Suprapubic skin (tissue), 4 donors: Measurements from ENCODE around the gene LAMA3. TPM values are rescaled to one million over a fixed set of nuclear protein-coding genes. Genes with fewer than 3 reads are reported as not detected.

Experiments
- DNase-seq, 2 donors: peaks; one replicate each; pipeline ENCODE4 v3.0.0-alpha.2; 2019; ENCODE audit warnings: low spot score in 2 of 2
- H3K27ac ChIP-seq: fragments of 200-600 bp; sonication (generic); one replicate; pipeline ENCODE4 v1.5.1; 2019
- H3K27me3 ChIP-seq: fragments of 200-600 bp; sonication (generic); one replicate; pipeline ENCODE4 v1.5.1; 2019
- H3K36me3 ChIP-seq: fragments of 200-600 bp; sonication (generic); one replicate; pipeline ENCODE4 v1.5.1; 2019
- H3K4me1 ChIP-seq: fragments of 200-600 bp; sonication (generic); one replicate; pipeline ENCODE4 v1.5.1; 2019
- H3K4me3 ChIP-seq: fragments of 200-600 bp; sonication (generic); one replicate; pipeline ENCODE4 v1.5.1; 2019; ENCODE audit warnings: mild to moderate bottlenecking
- H3K9me3 ChIP-seq: fragments of 200-600 bp; sonication (generic); one replicate; pipeline ENCODE4 v1.5.1; 2019
- EP300 ChIP-seq: sonication (generic); formaldehyde crosslinking; IDR thresholded peaks from one replicate; pipeline ENCODE4 v1.6.1; 2017; ENCODE audit warnings: antibody characterized with exemption
- POLR2A ChIP-seq, 2 donors: fragments of 450-650 bp; IDR thresholded peaks; one replicate each; pipeline ENCODE4 v1.6.1; 2017; ENCODE audit warnings: antibody characterized with exemption in 2 of 2, mild to moderate bottlenecking in 2 of 2, moderate library complexity in 2 of 2
- POLR2AphosphoS5 ChIP-seq, 3 donors: sonication (generic); formaldehyde crosslinking; IDR thresholded peaks; one replicate each; pipeline ENCODE4 v1.6.1; 2017; ENCODE audit warnings: antibody characterized with exemption in 3 of 3
- WGBS: methylation state at CpG from one replicate; pipeline ENCODE4 v1.1.5; 2018; 5-methylcytosine and 5-hydroxymethylcytosine counted together
- total RNA-seq, 4 donors: library from RNA; depleted of rRNA; stranded (reverse); fragments of >200 nt; gene quantifications; one replicate each; pipeline ENCODE4 v1.1.0, GENCODE V29; 2016
- TF ChIP-seq, protein P1 (sequence below), 2 donors: fragments of 200-600 bp in 1 of 2; fragments of 450-650 bp in 1 of 2; sonication (generic) in 1 of 2; IDR thresholded peaks; one replicate each; pipeline ENCODE4 v1.5.1; 2016 to 2019; ENCODE audit warnings: antibody characterized with exemption in 2 of 2, mild to moderate bottlenecking in 1 of 2, moderate library complexity in 1 of 2

The LAMA3 gene
- total RNA-seq, 4 donors from 2014 or later = 233 to 370 (median 253) TPM

DNA sequence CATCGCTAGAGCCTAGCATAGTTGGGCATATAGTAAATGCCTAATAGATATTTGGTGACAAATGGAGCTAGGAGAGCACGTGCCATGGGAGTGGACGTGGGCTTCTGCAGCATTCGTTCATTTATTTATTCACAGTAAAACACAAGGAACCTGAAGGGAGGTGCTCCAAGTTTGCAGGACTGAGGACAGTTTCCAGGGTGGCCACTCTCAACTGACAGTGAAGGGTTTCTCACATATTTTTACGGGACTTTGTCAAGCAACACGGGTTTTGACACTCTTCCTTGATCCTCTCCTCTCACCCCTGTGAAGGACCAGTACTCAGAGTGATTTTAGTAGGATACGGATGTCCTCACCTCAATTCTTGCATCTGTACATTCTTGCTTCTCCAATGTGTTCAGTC lies 190.3 kb downstream of the LAMA3 start:
- Histone ChIP-seq H3K9me3 (no peaks in the 10 kb centered on the region), H3K36me3 (peaks cover 11% of the 10 kb centered on the region), H3K4me3 (no peak overlapping the region), H3K4me1 (peaks cover 36% of the 10 kb centered on the region), H3K27ac (no peak overlapping the region), H3K27me3 (no peaks in the 10 kb centered on the region)
- 82% methylated on average over 7 of the region's 7 CpGs for WGBS
- no peak for DNase-seq
- TF ChIP-seq, protein P1, sequence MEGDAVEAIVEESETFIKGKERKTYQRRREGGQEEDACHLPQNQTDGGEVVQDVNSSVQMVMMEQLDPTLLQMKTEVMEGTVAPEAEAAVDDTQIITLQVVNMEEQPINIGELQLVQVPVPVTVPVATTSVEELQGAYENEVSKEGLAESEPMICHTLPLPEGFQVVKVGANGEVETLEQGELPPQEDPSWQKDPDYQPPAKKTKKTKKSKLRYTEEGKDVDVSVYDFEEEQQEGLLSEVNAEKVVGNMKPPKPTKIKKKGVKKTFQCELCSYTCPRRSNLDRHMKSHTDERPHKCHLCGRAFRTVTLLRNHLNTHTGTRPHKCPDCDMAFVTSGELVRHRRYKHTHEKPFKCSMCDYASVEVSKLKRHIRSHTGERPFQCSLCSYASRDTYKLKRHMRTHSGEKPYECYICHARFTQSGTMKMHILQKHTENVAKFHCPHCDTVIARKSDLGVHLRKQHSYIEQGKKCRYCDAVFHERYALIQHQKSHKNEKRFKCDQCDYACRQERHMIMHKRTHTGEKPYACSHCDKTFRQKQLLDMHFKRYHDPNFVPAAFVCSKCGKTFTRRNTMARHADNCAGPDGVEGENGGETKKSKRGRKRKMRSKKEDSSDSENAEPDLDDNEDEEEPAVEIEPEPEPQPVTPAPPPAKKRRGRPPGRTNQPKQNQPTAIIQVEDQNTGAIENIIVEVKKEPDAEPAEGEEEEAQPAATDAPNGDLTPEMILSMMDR (IDR thresholded peaks at IDR 0.05) = no peak
- TF ChIP-seq POLR2AphosphoS5 (IDR thresholded peaks at IDR 0.05) (no peak), POLR2A (IDR thresholded peaks at IDR 0.05) (no peak), EP300 (no peak)

DNA sequence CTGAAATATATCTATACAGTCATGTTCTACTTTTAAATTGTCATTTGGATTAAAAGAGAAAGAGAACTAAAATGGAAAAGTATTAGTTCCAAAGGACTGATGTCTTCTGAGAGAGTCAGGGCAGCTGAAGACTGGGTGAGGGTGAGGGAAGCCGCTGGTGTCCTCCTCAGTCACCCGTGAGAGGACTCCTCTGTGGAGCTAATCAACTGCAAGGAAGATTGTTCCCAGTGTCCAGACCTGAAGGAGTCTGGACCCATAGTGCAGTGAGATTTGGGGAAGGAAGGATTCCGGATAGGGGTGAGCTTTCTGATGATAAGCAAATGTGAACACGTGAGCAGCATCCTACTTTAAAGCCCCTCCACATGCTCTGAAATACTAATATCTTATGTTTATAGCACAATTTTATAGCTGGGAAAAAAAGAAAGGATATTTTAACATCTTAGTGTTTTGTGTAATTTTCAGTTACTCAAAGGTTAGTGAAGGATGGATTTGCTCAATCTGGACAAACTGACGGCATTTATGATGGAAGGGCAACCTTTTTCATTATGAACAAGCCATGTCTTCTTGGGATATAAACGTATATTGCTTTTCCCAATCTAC lies 190.8 kb downstream of the LAMA3 start:
- WGBS = 90% methylated on average over 6 of the region's 6 CpGs
- peaks cover 11% of the 10 kb centered on the region for H3K36me3 ChIP-seq

DNA sequence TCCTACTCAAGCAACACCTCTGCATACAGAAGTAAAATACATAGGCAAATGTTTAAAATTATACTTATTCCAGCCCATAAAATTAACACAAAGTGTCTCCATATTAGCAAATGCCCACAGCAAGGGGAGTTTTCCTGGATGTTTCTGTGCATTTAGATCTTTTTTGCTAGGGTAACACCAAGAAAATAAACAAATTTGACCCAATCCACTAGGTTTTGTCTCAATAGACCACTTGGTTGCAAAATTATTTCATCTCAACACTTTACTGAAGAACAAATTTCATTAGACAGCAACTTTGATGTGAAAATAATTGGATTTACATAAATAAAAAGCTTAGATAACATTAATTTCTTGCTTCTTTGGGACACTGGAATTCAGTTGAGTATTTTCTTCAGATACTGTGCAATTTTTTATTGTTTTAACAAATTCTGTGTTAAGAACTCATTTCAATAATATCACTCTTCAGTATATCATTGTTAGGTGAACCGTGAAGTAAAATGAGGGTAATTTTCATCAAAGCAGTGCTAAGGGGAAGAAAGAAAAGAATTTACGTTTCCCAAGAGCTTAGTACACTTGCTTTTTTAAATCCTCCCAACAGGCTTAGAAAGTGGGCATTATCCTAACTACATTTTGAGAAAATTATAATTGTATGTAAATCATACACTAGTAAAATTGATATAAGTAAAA lies 191.8 kb downstream of the LAMA3 start:
- H3K4me1 ChIP-seq = peaks cover 52% of the 10 kb centered on the region
- no peak for DNase-seq
- peaks cover 11% of the 10 kb centered on the region for H3K36me3 ChIP-seq
- no peak overlapping the region for H3K27ac ChIP-seq
- H3K4me3 ChIP-seq = no peak overlapping the region
- 83% methylated on average over 2 of the region's 2 CpGs for WGBS
- no peaks in the 10 kb centered on the region for H3K9me3 ChIP-seq
- no peaks in the 10 kb centered on the region for H3K27me3 ChIP-seq
- TF ChIP-seq EP300 = no peak
- no peak for TF ChIP-seq POLR2AphosphoS5 (IDR thresholded peaks at IDR 0.05)
- TF ChIP-seq, protein P1 (IDR thresholded peaks at IDR 0.05) = no peak
- no peak for TF ChIP-seq POLR2A (IDR thresholded peaks at IDR 0.05)

More for the DNA sequence above, 190.8 kb downstream of the LAMA3 start:
- peaks cover 42% of the 10 kb centered on the region for H3K4me1 ChIP-seq
- H3K27ac ChIP-seq = no peak overlapping the region
- no peak for DNase-seq
- no peaks in the 10 kb centered on the region for H3K9me3 ChIP-seq
- TF ChIP-seq POLR2A (IDR thresholded peaks at IDR 0.05) = no peak
- TF ChIP-seq EP300 = no peak
- no peak for TF ChIP-seq POLR2AphosphoS5 (IDR thresholded peaks at IDR 0.05)
- TF ChIP-seq, protein P1 (IDR thresholded peaks at IDR 0.05) = no peak
- H3K4me3 ChIP-seq = no peak overlapping the region
- no peaks in the 10 kb centered on the region for H3K27me3 ChIP-seq

DNA sequence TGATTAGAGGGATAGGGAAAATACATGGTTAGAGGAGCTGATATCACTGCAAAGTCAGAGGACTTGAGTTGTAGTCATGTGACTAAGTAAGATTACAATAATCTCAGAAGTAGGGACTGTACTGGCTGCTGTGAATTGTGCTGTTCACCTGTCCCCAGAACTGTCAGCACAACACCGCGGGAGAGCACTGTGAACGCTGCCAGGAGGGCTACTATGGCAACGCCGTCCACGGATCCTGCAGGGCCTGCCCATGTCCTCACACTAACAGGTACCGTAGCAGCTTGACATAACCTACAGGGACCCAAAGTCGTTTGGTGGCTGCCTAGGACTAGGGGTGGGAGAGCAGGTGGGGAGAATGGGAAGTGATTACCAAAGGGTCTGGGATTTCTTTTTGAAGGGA lies 192.5 kb downstream of the LAMA3 start:
- no peak for DNase-seq
- H3K9me3 ChIP-seq = no peaks in the 10 kb centered on the region
- H3K4me1 ChIP-seq = peaks cover 59% of the 10 kb centered on the region
- no peaks in the 10 kb centered on the region for H3K27me3 ChIP-seq
- WGBS = 77% methylated on average over 8 of the region's 8 CpGs
- no peak overlapping the region for H3K4me3 ChIP-seq
- H3K36me3 ChIP-seq = peaks cover 9% of the 10 kb centered on the region
- H3K27ac ChIP-seq = peak overlapping the region; percentile 91
- TF ChIP-seq POLR2A (IDR thresholded peaks at IDR 0.05) = no peak
- no peak for TF ChIP-seq POLR2AphosphoS5 (IDR thresholded peaks at IDR 0.05)
- TF ChIP-seq, protein P1 (IDR thresholded peaks at IDR 0.05) = no peak
- TF ChIP-seq EP300 = no peak

DNA sequence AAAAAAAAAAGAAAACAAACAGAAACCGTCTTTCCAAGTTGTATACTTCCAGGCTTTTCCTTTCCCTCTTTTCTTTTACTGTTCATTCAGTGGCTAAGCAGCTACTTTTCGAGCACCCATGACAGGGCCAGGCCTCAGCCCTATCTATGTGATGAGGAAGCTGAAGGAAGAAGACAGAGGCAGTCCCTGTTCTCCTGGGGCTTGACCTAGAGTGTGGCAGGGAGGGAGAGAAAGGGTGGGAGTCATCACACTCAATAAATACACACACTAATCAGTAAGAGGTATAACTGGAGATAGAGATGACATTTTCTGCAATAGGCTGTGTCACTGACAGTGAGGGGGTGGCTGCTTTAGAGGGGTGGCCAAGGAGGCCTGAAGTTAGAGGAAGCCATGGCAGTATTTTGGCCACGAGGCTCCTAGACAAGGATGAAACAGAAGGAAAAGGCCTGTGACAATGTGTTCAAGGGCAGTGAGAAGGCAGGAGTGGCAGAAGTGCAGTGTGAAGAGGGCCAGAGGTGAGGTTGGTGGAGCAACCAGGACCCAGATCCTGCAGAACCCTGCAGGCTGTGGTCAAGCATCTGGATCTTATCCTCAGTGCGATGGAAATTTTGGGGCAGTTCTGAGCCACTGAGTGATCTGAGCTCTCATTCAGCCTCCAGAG lies 193.5 kb downstream of the LAMA3 start:
- TF ChIP-seq POLR2A (IDR thresholded peaks at IDR 0.05) (no peak), POLR2AphosphoS5 (IDR thresholded peaks at IDR 0.05) (no peak), EP300 (no peak)
- TF ChIP-seq, protein P1 (IDR thresholded peaks at IDR 0.05) = no peak
- H3K4me3 ChIP-seq = no peak overlapping the region
- H3K27me3 ChIP-seq = no peaks in the 10 kb centered on the region
- H3K4me1 ChIP-seq = peaks cover 57% of the 10 kb centered on the region
- WGBS = 89% methylated on average over 4 of the region's 4 CpGs
- H3K27ac ChIP-seq = peak overlapping the region; percentile 91
- H3K36me3 ChIP-seq = peaks cover 6% of the 10 kb centered on the region
- no peaks in the 10 kb centered on the region for H3K9me3 ChIP-seq
- no peak for DNase-seq
